ENCODE data around the gene TTLL11.

DNA sequence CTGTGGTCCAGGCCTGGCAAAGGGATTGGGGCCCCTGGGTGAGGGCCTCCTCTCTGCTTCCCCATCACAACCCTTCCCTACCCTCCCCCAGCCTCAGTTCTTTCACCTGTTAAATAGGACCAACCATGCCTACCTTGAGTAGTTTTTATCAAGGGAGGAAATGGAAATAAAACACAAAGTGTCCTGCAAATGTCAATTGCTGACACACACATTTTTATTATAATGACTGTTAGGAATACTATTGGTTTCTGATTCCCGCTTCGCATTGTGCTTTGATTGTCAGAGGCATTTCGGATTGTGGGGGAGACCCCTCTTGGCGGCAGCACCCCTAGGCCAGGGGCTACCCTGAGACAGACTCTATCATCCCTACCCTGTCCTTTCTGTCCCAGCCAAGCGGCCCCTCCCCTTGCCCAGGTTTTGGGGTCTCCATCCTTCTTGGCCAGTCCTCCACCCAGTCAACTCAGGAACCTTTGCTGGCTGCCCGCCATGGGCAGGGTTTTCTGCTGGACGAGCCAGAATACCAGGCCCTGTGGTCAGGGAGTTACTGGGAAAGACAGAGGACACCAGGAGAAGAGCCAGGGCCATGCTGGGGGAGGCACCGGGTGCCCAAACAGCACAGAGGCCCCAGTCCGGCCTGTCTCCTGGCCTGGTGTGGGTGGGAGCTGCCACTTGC is 18.4 kb upstream of the TTLL11 start:
- TF ChIP-seq, protein P1, sequence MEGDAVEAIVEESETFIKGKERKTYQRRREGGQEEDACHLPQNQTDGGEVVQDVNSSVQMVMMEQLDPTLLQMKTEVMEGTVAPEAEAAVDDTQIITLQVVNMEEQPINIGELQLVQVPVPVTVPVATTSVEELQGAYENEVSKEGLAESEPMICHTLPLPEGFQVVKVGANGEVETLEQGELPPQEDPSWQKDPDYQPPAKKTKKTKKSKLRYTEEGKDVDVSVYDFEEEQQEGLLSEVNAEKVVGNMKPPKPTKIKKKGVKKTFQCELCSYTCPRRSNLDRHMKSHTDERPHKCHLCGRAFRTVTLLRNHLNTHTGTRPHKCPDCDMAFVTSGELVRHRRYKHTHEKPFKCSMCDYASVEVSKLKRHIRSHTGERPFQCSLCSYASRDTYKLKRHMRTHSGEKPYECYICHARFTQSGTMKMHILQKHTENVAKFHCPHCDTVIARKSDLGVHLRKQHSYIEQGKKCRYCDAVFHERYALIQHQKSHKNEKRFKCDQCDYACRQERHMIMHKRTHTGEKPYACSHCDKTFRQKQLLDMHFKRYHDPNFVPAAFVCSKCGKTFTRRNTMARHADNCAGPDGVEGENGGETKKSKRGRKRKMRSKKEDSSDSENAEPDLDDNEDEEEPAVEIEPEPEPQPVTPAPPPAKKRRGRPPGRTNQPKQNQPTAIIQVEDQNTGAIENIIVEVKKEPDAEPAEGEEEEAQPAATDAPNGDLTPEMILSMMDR (IDR thresholded peaks at IDR 0.05; ENCODE audit: low read depth, low read length, poor library complexity, severe bottlenecking) = no peak
- no peak for TF ChIP-seq EZH2phosphoT487 (IDR thresholded peaks at IDR 0.05; ENCODE audit: borderline replicate concordance, low read length)

Data from DOHH2 (cell line).